ENCODE measurements around the gene SOHLH2.

The SOHLH2 gene

DNA sequence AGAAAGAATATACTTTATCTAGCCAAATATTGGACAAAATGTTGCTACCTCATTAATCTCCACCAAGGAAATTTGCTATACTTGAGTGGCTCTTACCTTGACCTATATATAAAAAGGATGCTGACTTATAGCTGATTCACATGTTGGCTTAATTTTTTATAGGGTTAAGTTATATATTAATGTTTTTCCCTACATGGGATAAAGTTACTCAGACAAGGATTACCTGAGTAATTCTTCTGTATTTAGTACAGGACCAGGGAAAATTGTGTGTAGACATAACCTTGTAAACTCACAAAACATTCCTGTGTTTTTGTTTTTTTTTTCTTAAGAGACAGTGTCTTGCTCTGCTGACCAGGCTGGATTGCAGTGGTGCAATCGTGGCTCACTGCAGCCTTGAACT is 30.6 kb upstream of the SOHLH2 start:
- Histone ChIP-seq H3K79me1 (replicated peaks; ENCODE audit: low read length, poor library complexity, severe bottlenecking) (no peaks in the 10 kb centered on the region), H3K36me3 (ENCODE audit: control insufficient read depth in 1 of 2, insufficient read depth in 2 of 2, low read depth in 1 of 2, low read length in 2 of 2) (peaks cover 0 to 13% of the 10 kb centered on the region in 2 experiments), H2AK5ac (ENCODE audit: low read length, severe bottlenecking) (no peak overlapping the region), H3K4ac (ENCODE audit: low read depth in 1 of 2, low read length in 2 of 2) (no peak overlapping the region), H3K9me3 (ENCODE audit: control insufficient read depth, low read length) (peaks cover 14% of the 10 kb centered on the region), H3K9ac (ENCODE audit: low read length) (no peak overlapping the region), H2BK15ac (ENCODE audit: low read depth, poor library complexity, severe bottlenecking) (no peak overlapping the region), H2AFZ (ENCODE audit: low read depth, low read length) (no peak overlapping the region), H2BK5ac (ENCODE audit: low read depth, low read length, poor library complexity, severe bottlenecking) (no peak overlapping the region), H3K4me1 (ENCODE audit: control insufficient read depth, insufficient read depth, low read depth, low read length) (no peaks in the 10 kb centered on the region), H4K91ac (ENCODE audit: low read length) (no peak overlapping the region), H2BK120ac (ENCODE audit: low read depth, low read length) (no peak overlapping the region), H3K4me3 (ENCODE audit: insufficient read depth in 1 of 2, low read depth in 1 of 2, low read length in 2 of 2) (no peak overlapping the region), H3K4me2 (ENCODE audit: low read length, poor library complexity, severe bottlenecking) (no peak overlapping the region), H3K27me3 (ENCODE audit: control insufficient read depth in 1 of 2, insufficient read depth in 1 of 2, low read length in 2 of 2) (no peaks in the 10 kb centered on the region), H3K23ac (ENCODE audit: low read length in 2 of 2) (no peak overlapping the region), H4K8ac (ENCODE audit: low read length) (no peak overlapping the region), H3K18ac (ENCODE audit: low read depth in 1 of 2, low read length in 2 of 2) (no peak overlapping the region), H2BK12ac (ENCODE audit: low read length in 2 of 2) (no peak overlapping the region), H3K27ac (ENCODE audit: low read length, poor library complexity, severe bottlenecking) (no peak overlapping the region), H3K14ac (ENCODE audit: low read length in 2 of 2) (no peak overlapping the region)
- WGBS, result 69% methylated on average over 1 of the region's 1 CpG
- no peak for DNase-seq

DNA sequence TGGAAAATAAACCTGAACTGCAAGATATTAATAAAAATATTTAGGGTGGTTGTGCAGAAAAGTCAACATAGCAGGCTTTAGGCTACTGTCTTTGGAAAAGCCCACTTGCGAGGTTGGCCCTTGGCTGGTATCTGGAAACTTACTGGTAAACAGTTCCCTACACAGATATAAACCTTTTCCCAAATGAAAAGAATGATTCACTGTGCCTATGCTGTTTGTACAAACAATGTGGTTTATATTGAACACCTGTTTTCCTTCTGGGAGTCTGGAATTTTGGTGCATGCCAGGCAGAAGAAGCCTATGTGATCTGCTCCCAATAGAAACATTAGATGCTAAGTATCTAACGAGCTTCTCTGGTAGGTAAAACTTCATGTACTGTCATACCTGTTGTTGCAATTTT is 29.7 kb upstream of the SOHLH2 start:
- Histone ChIP-seq H2BK12ac (ENCODE audit: low read length in 2 of 2) (no peak overlapping the region), H3K9ac (ENCODE audit: low read length) (no peak overlapping the region), H4K91ac (ENCODE audit: low read length) (no peak overlapping the region), H3K18ac (ENCODE audit: low read depth in 1 of 2, low read length in 2 of 2) (no peak overlapping the region), H3K79me1 (replicated peaks; ENCODE audit: low read length, poor library complexity, severe bottlenecking) (no peaks in the 10 kb centered on the region), H3K4me2 (ENCODE audit: low read length, poor library complexity, severe bottlenecking) (no peak overlapping the region), H2AK5ac (ENCODE audit: low read length, severe bottlenecking) (no peak overlapping the region), H3K4me3 (ENCODE audit: insufficient read depth in 1 of 2, low read depth in 1 of 2, low read length in 2 of 2) (no peak overlapping the region), H3K36me3 (ENCODE audit: control insufficient read depth in 1 of 2, insufficient read depth in 2 of 2, low read depth in 1 of 2, low read length in 2 of 2) (peaks cover 0 to 13% of the 10 kb centered on the region in 2 experiments), H3K4me1 (ENCODE audit: control insufficient read depth, insufficient read depth, low read depth, low read length) (no peaks in the 10 kb centered on the region), H3K23ac (ENCODE audit: low read length in 2 of 2) (no peak overlapping the region), H2BK5ac (ENCODE audit: low read depth, low read length, poor library complexity, severe bottlenecking) (no peak overlapping the region), H2BK15ac (ENCODE audit: low read depth, poor library complexity, severe bottlenecking) (no peak overlapping the region), H3K9me3 (ENCODE audit: control insufficient read depth, low read length) (peaks cover 14% of the 10 kb centered on the region), H2AFZ (ENCODE audit: low read depth, low read length) (no peak overlapping the region), H2BK120ac (ENCODE audit: low read depth, low read length) (no peak overlapping the region), H3K27me3 (ENCODE audit: control insufficient read depth in 1 of 2, insufficient read depth in 1 of 2, low read length in 2 of 2) (no peaks in the 10 kb centered on the region), H3K4ac (ENCODE audit: low read depth in 1 of 2, low read length in 2 of 2) (no peak overlapping the region), H3K14ac (ENCODE audit: low read length in 2 of 2) (no peak overlapping the region), H4K8ac (ENCODE audit: low read length) (no peak overlapping the region), H3K27ac (ENCODE audit: low read length, poor library complexity, severe bottlenecking) (no peak overlapping the region)
- WGBS, result 65% methylated on average over 2 of the region's 2 CpGs
- DNase-seq, result peak; percentile 9

DNA sequence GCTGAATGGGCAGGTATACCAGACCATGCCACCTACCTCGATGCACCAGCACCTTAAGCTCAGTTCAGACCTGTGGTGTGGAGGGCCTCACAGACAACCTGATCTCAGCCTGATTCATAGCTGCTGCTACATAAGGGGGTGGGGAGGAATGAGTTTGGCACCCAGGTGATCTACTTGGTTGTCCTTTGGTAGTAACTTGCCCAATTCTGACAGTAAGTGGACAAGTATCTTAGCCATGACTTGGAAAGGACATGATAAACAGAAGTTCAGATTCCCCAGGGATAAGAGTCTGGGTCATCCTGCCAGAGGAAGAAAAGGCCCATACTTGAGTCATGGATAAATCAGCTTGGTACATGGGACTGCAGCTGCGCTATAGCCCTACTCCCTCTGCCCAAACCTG is 28.4 kb upstream of the SOHLH2 start:
- Histone ChIP-seq H3K4ac (ENCODE audit: low read depth in 1 of 2, low read length in 2 of 2) (no peak overlapping the region), H2BK12ac (ENCODE audit: low read length in 2 of 2) (no peak overlapping the region), H2BK15ac (ENCODE audit: low read depth, poor library complexity, severe bottlenecking) (no peak overlapping the region), H4K8ac (ENCODE audit: low read length) (no peak overlapping the region), H2AFZ (ENCODE audit: low read depth, low read length) (no peak overlapping the region), H4K91ac (ENCODE audit: low read length) (no peak overlapping the region), H3K79me1 (replicated peaks; ENCODE audit: low read length, poor library complexity, severe bottlenecking) (no peaks in the 10 kb centered on the region), H3K14ac (ENCODE audit: low read length in 2 of 2) (no peak overlapping the region), H2BK5ac (ENCODE audit: low read depth, low read length, poor library complexity, severe bottlenecking) (no peak overlapping the region), H3K4me2 (ENCODE audit: low read length, poor library complexity, severe bottlenecking) (no peak overlapping the region), H3K23ac (ENCODE audit: low read length in 2 of 2) (no peak overlapping the region), H3K4me3 (ENCODE audit: insufficient read depth in 1 of 2, low read depth in 1 of 2, low read length in 2 of 2) (no peak overlapping the region), H2BK120ac (ENCODE audit: low read depth, low read length) (no peak overlapping the region), H3K36me3 (ENCODE audit: control insufficient read depth in 1 of 2, insufficient read depth in 2 of 2, low read depth in 1 of 2, low read length in 2 of 2) (peaks cover 0 to 13% of the 10 kb centered on the region in 2 experiments), H3K4me1 (ENCODE audit: control insufficient read depth, insufficient read depth, low read depth, low read length) (no peaks in the 10 kb centered on the region), H3K9ac (ENCODE audit: low read length) (no peak overlapping the region), H3K27ac (ENCODE audit: low read length, poor library complexity, severe bottlenecking) (no peak overlapping the region), H3K9me3 (ENCODE audit: control insufficient read depth, low read length) (peaks cover 13% of the 10 kb centered on the region), H3K27me3 (ENCODE audit: control insufficient read depth in 1 of 2, insufficient read depth in 1 of 2, low read length in 2 of 2) (no peaks in the 10 kb centered on the region), H3K18ac (ENCODE audit: low read depth in 1 of 2, low read length in 2 of 2) (no peak overlapping the region), H2AK5ac (ENCODE audit: low read length, severe bottlenecking) (no peak overlapping the region)
- DNase-seq, result no peak
- WGBS, result 88% methylated on average over 2 of the region's 2 CpGs

DNA sequence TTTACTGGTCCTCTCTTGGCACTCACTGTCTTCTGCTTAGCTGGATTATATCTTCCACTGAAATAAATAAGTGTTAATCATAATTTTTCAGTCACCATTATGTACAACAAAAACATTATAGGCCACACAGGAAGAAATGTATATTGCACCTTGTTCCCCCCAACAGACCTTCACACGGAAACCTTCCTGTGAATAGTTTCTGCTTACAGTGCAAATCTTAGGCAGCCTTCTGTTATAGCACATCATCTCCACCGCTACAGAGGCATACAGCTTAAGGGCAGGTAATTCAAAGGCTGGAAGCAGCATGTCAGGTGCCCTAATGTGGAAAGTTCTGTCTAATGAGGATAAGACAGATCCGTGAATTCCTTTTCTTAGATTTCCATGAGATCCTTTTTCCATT is 16.9 kb upstream of the SOHLH2 start:
- no peak overlapping the region for H3K23ac ChIP-seq (ENCODE audit: low read length in 2 of 2)
- H3K9me3 ChIP-seq (ENCODE audit: control insufficient read depth, low read length), result peaks cover 19% of the 10 kb centered on the region
- H2BK5ac ChIP-seq (ENCODE audit: low read depth, low read length, poor library complexity, severe bottlenecking), result no peak overlapping the region
- no peak overlapping the region for H3K9ac ChIP-seq (ENCODE audit: low read length)
- no peak overlapping the region for H4K91ac ChIP-seq (ENCODE audit: low read length)
- H3K14ac ChIP-seq (ENCODE audit: low read length in 2 of 2), result no peak overlapping the region
- H4K8ac ChIP-seq (ENCODE audit: low read length), result no peak overlapping the region
- H3K4me1 ChIP-seq (ENCODE audit: control insufficient read depth, insufficient read depth, low read depth, low read length), result no peaks in the 10 kb centered on the region
- no peak overlapping the region for H2BK15ac ChIP-seq (ENCODE audit: low read depth, poor library complexity, severe bottlenecking)
- H2BK120ac ChIP-seq (ENCODE audit: low read depth, low read length), result no peak overlapping the region
- no peak overlapping the region for H2AK5ac ChIP-seq (ENCODE audit: low read length, severe bottlenecking)
- H3K4ac ChIP-seq (ENCODE audit: low read depth in 1 of 2, low read length in 2 of 2), result no peak overlapping the region
- no peak overlapping the region for H2AFZ ChIP-seq (ENCODE audit: low read depth, low read length)
- no peaks in the 10 kb centered on the region for H3K79me1 ChIP-seq (replicated peaks; ENCODE audit: low read length, poor library complexity, severe bottlenecking)
- no peak overlapping the region for H3K18ac ChIP-seq (ENCODE audit: low read depth in 1 of 2, low read length in 2 of 2)
- DNase-seq, result no peak
- H2BK12ac ChIP-seq (ENCODE audit: low read length in 2 of 2), result no peak overlapping the region
- no peak overlapping the region for H3K4me3 ChIP-seq (ENCODE audit: insufficient read depth in 1 of 2, low read depth in 1 of 2, low read length in 2 of 2)
- H3K27me3 ChIP-seq (ENCODE audit: control insufficient read depth in 1 of 2, insufficient read depth in 1 of 2, low read length in 2 of 2), result no peaks in the 10 kb centered on the region
- no peaks in the 10 kb centered on the region for H3K36me3 ChIP-seq (ENCODE audit: control insufficient read depth in 1 of 2, insufficient read depth in 2 of 2, low read depth in 1 of 2, low read length in 2 of 2)
- no peak overlapping the region for H3K27ac ChIP-seq (ENCODE audit: low read length, poor library complexity, severe bottlenecking)
- no peak overlapping the region for H3K4me2 ChIP-seq (ENCODE audit: low read length, poor library complexity, severe bottlenecking)
- 50% methylated on average over 2 of the region's 3 CpGs for WGBS

All from mesenchymal stem cell (in vitro differentiated cells and primary cell).